GM21515 (cell line): ENCODE results near the gene JAM3.
"Not testable (repeated sequence)": the region's sequence is repeated elsewhere in the genome, so short reads cannot be mapped to it uniquely, and the experiment has no call there.

Source experiments
- ATAC-seq: cut with Tn5 transposase; IDR thresholded peaks from one replicate; pipeline ENCODE4 v1.9.1; 2021; ENCODE audit not compliant: unreplicated experiment

The JAM3 gene

GRCh38 chr11:134098566-134099184 lies 29.8 kb downstream of the JAM3 start:
- no peak for ATAC-seq

GRCh38 chr11:134100171-134100570 lies 31.3 kb downstream of the JAM3 start:
- no peak for ATAC-seq

- ATAC-seq, result no peak
Measured at GRCh38 chr11:134101282-134101681, 32.4 kb downstream of the JAM3 start.

DNA sequence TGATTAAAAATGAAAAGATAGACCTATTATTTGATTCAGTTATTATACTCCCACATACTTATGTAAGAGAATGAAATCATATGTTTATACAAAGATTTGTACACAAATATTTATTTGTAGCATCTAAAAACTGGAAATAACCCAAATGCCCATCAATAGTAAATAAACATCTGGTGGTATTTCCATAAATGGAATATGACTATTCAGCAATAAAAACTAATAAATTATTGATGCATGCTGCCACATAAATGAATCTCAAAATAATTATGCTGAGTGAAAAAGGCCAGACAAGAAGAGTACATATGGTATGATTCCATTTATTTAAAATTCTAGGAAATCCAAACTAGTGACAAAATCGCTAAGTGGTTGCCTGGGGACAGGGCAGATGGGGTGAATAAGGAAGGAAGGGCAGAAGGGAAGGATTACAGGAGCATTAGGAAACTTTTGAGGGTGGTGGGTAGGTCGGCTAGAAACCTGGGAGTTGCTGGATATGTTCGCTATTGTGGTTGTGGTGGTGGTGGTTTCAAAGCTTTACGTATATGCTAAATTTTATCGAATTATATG lies 41.5 kb downstream of the JAM3 start:
- no peak for ATAC-seq

GRCh38 chr11:134113787-134114186 lies 44.9 kb downstream of the JAM3 start:
- not testable (repeated sequence) for ATAC-seq

- no peak for ATAC-seq
Measured at GRCh38 chr11:134116210-134116609, 47.3 kb downstream of the JAM3 start.

- no peak for ATAC-seq
Measured at GRCh38 chr11:134118006-134118405, 49.1 kb downstream of the JAM3 start.

GRCh38 chr11:134119094-134119493 lies 50.2 kb downstream of the JAM3 start:
- no peak for ATAC-seq

GRCh38 chr11:134120143-134120850 lies 51.4 kb downstream of the JAM3 start:
- no peak for ATAC-seq

DNA sequence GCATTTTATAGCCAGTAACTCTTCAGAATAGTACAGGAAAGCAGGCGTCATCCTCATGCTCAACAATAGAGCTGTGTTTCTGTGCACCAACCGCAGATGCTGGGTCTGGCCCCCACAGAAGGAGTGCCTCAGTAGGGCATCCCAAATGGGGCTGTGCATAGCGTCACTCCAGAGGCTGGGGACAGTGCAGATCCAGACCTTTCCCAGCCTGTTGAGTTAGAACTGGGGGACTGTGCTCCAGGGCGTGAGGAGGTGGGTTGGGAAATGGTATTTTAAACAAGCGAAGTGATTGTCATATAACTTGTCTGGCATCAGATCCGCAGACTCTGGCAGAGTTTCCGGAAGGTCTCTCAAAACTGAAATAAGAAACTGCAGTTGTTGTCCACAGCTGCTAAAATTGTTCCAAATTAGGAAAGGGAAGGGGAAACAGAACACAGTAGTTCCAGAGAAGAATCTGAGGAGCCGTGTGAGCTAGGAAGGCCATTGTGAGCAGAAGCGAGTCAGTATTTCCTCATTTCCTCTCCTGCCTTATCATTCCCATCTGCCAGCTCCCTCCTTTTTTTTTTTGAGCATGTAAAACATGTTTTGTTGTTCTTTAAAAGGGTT lies 52.2 kb downstream of the JAM3 start:
- no peak for ATAC-seq

DNA sequence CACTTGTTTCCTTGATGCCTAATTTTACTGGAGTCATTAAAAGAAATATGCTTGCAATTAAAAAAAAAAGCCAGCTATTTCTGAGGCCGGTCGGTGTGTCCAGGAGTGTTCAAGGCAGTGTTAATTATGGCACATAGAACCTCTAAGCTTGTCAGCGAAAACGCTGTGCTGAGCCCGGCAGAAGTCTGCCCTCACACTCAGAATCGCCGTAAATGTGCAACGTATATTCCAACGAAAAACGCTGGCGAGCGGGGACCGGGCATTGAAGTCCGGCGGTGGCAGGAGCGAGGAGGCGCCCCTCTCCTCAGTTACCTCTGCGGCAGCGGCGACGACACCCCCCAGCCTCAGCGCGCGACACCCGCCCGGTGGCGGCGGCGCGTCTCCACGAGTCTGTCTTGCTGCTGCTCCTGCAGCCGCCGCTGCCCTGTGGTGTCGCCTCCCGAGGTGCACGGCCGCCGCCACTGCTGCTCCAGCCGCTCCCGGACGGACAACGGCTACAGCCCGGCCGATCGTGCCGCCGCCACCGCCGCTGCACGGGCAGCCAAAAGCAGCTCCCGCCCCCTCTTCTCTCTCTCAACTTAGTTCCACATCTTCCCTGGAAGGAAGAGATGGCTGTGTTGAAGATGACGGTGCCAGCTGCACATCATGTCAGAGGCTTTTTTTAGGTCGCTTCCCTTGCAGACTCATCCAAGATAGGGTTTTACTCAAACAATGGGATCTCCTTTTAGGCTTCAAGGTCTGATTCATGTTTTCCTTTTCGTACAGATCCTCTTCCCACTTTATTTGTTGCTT lies 56.0 kb downstream of the JAM3 start:
- no peak for ATAC-seq

- no peak for ATAC-seq
Measured at GRCh38 chr11:134125507-134125906, 56.6 kb downstream of the JAM3 start.

GRCh38 chr11:134126217-134126822 lies 57.4 kb downstream of the JAM3 start:
- no peak for ATAC-seq

DNA sequence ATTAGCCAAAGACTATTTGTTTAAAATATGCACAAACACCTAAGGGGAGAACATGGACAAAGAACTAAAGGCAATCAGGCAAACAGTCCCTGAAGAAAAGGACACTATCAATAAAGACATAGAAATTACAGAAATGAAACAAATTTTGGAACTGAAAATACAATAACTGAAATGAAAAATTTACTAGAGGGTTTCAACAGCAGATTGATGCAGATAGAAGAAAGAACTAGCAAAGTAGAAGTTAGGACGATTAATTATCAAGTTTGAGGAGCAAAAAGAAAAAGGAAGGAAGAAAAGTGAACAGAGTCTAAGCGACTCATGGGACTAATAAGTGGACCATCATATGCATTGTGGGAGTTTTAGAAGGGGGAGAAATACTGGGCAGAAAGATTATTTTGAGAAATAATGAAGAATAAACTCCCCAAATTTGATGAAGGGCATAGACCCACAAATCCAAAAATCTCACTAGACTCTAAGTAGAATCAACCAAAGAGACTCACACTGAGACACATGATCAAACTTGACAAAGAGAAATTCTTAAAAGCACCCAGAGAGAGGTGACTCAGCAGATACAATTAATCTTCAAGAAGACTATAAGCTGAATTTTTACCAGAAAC lies 62.9 kb downstream of the JAM3 start:
- no peak for ATAC-seq

DNA sequence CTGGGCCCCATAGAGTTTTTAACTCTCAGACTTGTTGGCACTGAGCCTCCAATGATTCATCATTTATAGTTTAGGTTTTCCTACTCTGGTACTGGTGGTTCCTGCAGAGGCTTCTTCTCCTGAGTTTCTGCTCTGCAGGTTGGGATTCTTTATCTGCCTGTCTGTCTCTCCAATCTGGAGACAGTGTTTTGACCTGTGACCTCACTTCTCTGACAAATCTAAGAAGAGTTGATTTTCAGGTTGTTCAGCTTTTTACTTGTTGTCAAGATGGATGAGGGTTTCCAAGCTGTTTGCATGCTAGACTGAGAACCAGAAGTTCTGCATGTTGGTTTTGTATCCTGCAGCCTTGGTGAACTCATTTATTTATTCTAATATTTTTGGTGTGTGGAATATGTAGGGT lies 63.9 kb downstream of the JAM3 start:
- ATAC-seq, result no peak

- ATAC-seq, result no peak
Measured at GRCh38 chr11:134134167-134134566, 65.3 kb downstream of the JAM3 start.

DNA sequence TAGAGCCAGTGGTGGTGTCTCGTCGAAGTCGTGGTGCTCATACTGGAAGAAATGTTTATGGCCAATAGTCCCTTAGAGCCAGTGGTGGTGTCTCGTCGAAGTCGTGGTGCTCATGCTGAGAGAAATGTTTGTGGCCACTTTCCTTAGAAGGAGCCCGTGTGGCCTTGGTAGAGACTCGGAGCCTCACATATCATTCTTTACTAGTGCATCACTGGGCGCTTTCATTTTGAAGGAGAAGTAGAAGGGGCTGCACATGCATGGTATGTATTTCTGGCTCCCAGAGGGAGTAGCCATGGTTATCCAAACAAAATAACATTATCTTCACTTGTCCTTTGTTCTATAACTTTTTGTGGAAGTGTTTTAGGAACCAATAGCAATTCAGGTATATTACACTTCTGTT lies 69.5 kb downstream of the JAM3 start:
- no peak for ATAC-seq

DNA sequence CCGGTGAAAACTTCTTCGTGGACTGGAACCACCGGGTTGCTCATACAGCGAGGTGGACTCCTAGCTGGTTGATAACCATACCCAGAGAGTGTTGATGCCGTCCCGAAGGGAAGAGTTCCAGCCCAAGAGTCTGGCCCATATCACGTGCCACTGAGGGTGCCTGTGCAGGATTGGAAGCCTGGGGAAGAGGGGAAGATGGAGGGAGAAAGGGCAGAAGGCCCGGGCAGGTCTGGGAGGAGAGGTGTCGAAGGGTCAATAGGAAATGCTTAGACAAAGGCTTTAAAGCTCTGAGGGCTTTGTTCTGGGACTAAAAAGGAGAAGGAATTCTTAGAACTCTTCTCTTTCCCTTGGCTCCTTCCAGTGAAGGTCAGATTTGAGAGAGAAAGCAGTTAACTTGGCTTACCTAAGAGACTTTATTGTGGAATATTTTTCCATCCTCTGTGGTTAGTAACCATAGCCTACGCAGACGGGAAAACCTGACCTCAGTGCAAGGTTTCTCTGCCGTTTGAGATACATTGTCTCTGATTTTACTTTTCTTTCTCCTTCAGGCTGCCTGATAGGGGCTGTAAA lies 70.5 kb downstream of the JAM3 start:
- no peak for ATAC-seq

- ATAC-seq, result no peak
Measured at GRCh38 chr11:134139873-134140331, 71.0 kb downstream of the JAM3 start.

DNA sequence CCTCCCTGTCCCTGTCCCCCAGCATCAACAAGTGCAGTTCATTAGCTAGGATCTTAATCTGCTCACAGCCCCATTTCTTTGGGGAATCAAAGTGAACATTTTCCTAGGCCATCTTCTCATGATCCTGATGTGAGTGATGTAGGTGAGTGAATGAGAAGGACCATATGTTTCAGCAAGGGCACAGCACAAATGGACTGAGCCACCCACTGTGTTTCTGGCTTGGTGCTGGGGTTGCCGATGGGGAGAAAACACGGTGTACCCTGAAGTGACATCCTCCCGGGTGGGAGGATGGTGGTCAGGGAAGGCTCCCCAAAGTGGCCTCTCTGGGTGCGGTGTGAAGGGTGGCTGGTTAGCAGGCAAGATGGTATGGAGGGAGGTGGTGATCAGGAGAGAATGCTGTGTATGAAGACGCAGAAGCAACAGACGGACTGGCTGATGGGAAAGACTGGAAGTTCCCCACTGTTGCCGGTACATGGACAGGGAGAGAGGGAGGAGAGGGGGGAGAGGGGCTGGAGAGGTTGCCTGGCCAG lies 72.2 kb downstream of the JAM3 start:
- ATAC-seq, result no peak
